ENCODE measurements around the gene WRAP53. TPM values are rescaled to one million over a fixed set of nuclear protein-coding genes. Genes with fewer than 3 reads are reported as not detected.
A peak's percentile ranks its signal among the peaks of the same experiment; 100 is the strongest.

Gene WRAP53
- total and polyA plus RNA-seq, 4 donors: 1.8 to 3.3 (median 2.6) TPM

GRCh38 chr17:7703584-7704479 is 15.6 kb downstream of the WRAP53 start:
- WGBS: 48% methylated on average over 24 of the region's 24 CpGs
- TF ChIP-seq RXRA (IDR thresholded peaks at IDR 0.05) (no peak), JUND (IDR thresholded peaks at IDR 0.05) (no peak), FOXA1 (IDR thresholded peaks at IDR 0.05) (no peak), GABPA (IDR thresholded peaks at IDR 0.05 in 1 of 2, conservative IDR thresholded peaks at IDR 0.05 in 1 of 2) (no peak), MAX (IDR thresholded peaks at IDR 0.05) (no peak), CTCF (IDR thresholded peaks at IDR 0.05; ENCODE audit: low read depth, low read length, missing input control) (no peak)
- peaks cover 0 to 16% (median 7%) of the 10 kb centered on the region in 4 donors for H3K36me3 ChIP-seq (ENCODE audit: control insufficient read depth in 4 of 4, insufficient read depth in 3 of 4, low read depth in 1 of 4, low read length in 3 of 4)
- no peaks in the 10 kb centered on the region for H3K9me3 ChIP-seq (ENCODE audit: control insufficient read depth in 4 of 4, low read length in 3 of 4)
- peak; percentile 47 for DNase-seq (ENCODE audit: low spot score)
- H3K27ac ChIP-seq (ENCODE audit: low read depth in 1 of 2, low read length in 2 of 2): no peak overlapping the region
- H3K4me3 ChIP-seq (ENCODE audit: low read depth in 1 of 3, low read length in 3 of 3): no peak overlapping the region
- H3K27me3 ChIP-seq (ENCODE audit: control insufficient read depth in 4 of 4, insufficient read depth in 4 of 4, low read length in 3 of 4): peaks cover 0 to 14% (median 7%) of the 10 kb centered on the region in 4 donors
- no peak overlapping the region for H3K9ac ChIP-seq (ENCODE audit: low read depth in 1 of 2, low read length in 2 of 2)
- H3K4me1 ChIP-seq (ENCODE audit: control insufficient read depth in 4 of 4, insufficient read depth in 4 of 4, low read length in 3 of 4): peaks cover 1 to 6% (median 2%) of the 10 kb centered on the region in 4 donors

- peaks cover 1 to 6% (median 2%) of the 10 kb centered on the region in 4 donors for H3K4me1 ChIP-seq (ENCODE audit: control insufficient read depth in 4 of 4, insufficient read depth in 4 of 4, low read length in 3 of 4)
- no peak for DNase-seq (ENCODE audit: low spot score)
- H3K4me3 ChIP-seq (ENCODE audit: low read depth in 1 of 3, low read length in 3 of 3): peak within 1 kb of the TSS in 1 of 3 donors; percentile 33
- TF ChIP-seq RXRA (IDR thresholded peaks at IDR 0.05) (no peak), GABPA (IDR thresholded peaks at IDR 0.05 in 1 of 2, conservative IDR thresholded peaks at IDR 0.05 in 1 of 2) (no peak), REST (IDR thresholded peaks at IDR 0.05) (no peak), FOXA2 (IDR thresholded peaks at IDR 0.05) (no peak), ATF3 (IDR thresholded peaks at IDR 0.05) (no peak), JUND (IDR thresholded peaks at IDR 0.05) (no peak), RAD21 (IDR thresholded peaks at IDR 0.05) (no peak), TAF1 (conservative IDR thresholded peaks at IDR 0.05) (no peak), YY1 (IDR thresholded peaks at IDR 0.05) (no peak), HNF4G (IDR thresholded peaks at IDR 0.05) (no peak), MAX (IDR thresholded peaks at IDR 0.05) (no peak), NR2F2 (IDR thresholded peaks at IDR 0.05) (no peak), HNF4A (conservative IDR thresholded peaks at IDR 0.05) (no peak), CTCF (IDR thresholded peaks at IDR 0.05; ENCODE audit: low read depth, low read length, missing input control) (no peak), ZBTB33 (IDR thresholded peaks at IDR 0.05) (no peak), FOXA1 (IDR thresholded peaks at IDR 0.05) (no peak), EGR1 (IDR thresholded peaks at IDR 0.05; ENCODE audit: low read depth in 2 of 2) (no peak)
- H3K9ac ChIP-seq (ENCODE audit: low read depth in 1 of 2, low read length in 2 of 2): no peak within 1 kb of the TSS
- peaks cover 0 to 14% (median 7%) of the 10 kb centered on the region in 4 donors for H3K27me3 ChIP-seq (ENCODE audit: control insufficient read depth in 4 of 4, insufficient read depth in 4 of 4, low read length in 3 of 4)
- H3K36me3 ChIP-seq (ENCODE audit: control insufficient read depth in 4 of 4, insufficient read depth in 3 of 4, low read depth in 1 of 4, low read length in 3 of 4): peaks cover 0 to 16% (median 7%) of the 10 kb centered on the region in 4 donors
- no peaks in the 10 kb centered on the region for H3K9me3 ChIP-seq (ENCODE audit: control insufficient read depth in 4 of 4, low read length in 3 of 4)
- 3% methylated on average over 45 of the region's 45 CpGs for WGBS
- no peak within 1 kb of the TSS for H3K27ac ChIP-seq (ENCODE audit: low read depth in 1 of 2, low read length in 2 of 2)
These were observed 16.5 kb downstream of the WRAP53 start, which contains the start of gene EFNB3 for GRCh38 chr17:7704601-7705268. Gene EFNB3, plus strand, starts transcription at chr17:7705202. Its CDS starts 397 bp downstream, at chr17:7705599.

Data from liver (tissue), 9 donors.